GM21381 (cell line): ENCODE results near the gene COPS3.

ENCODE experiments used
- ATAC-seq: cut with Tn5 transposase; IDR thresholded peaks from one replicate; pipeline ENCODE4 v1.9.1; 2021; ENCODE audit warnings: mild to moderate bottlenecking, moderate library complexity; ENCODE audit not compliant: unreplicated experiment

COPS3 gene

GRCh38 chr17:17252149-17252661 is 28.8 kb downstream of the COPS3 start:
- ATAC-seq, result no peak

GRCh38 chr17:17246879-17247278 is 34.2 kb downstream of the COPS3 start:
- no peak for ATAC-seq

GRCh38 chr17:17243163-17243562 is 37.9 kb downstream of the COPS3 start:
- no peak for ATAC-seq

- no peak for ATAC-seq
Observed at GRCh38 chr17:17242246-17242645, 38.8 kb downstream of the COPS3 start.

- no peak for ATAC-seq
Observed at GRCh38 chr17:17241656-17242055, 39.4 kb downstream of the COPS3 start.

- ATAC-seq, result no peak
Observed at GRCh38 chr17:17239832-17240231, 41.2 kb downstream of the COPS3 start.

- peak; percentile 78 for ATAC-seq
Observed at GRCh38 chr17:17237026-17237799, 43.8 kb downstream of the COPS3 start, which contains the start of gene FLCN. TSS of gene FLCN (minus strand) at chr17:17237168. CDS start at chr17:17228137, 9,031 bp downstream.

- peak; percentile 22 for ATAC-seq
Observed at GRCh38 chr17:17236295-17237025, 44.6 kb downstream of the COPS3 start.

GRCh38 chr17:17235212-17236174 is 45.6 kb downstream of the COPS3 start:
- no peak for ATAC-seq

- no peak for ATAC-seq
Observed at GRCh38 chr17:17232303-17232621, 48.8 kb downstream of the COPS3 start.

GRCh38 chr17:17231621-17232302 is 49.3 kb downstream of the COPS3 start:
- no peak for ATAC-seq

- ATAC-seq, result no peak
Observed at GRCh38 chr17:17229416-17230384, 51.3 kb downstream of the COPS3 start.

- no peak for ATAC-seq
Observed at GRCh38 chr17:17228521-17229279, 52.3 kb downstream of the COPS3 start.

- no peak for ATAC-seq
Observed at GRCh38 chr17:17227608-17228520, 53.2 kb downstream of the COPS3 start.

GRCh38 chr17:17226451-17227265 is 54.4 kb downstream of the COPS3 start:
- no peak for ATAC-seq

- ATAC-seq, result no peak
Observed at GRCh38 chr17:17225901-17226300, 55.1 kb downstream of the COPS3 start.

- no peak for ATAC-seq
Observed at GRCh38 chr17:17224137-17224536, 56.9 kb downstream of the COPS3 start.
